KG1 (cell line): ENCODE results near the gene CRTC3.
"Not testable (repeated sequence)": the region's sequence is repeated elsewhere in the genome, so short reads cannot be mapped to it uniquely, and the experiment has no call there.

Source experiments
- DNase-seq: peaks from one replicate; lab custom pipeline; 2025; lab: John Stamatoyannopoulos, UW

The CRTC3 gene

DNA sequence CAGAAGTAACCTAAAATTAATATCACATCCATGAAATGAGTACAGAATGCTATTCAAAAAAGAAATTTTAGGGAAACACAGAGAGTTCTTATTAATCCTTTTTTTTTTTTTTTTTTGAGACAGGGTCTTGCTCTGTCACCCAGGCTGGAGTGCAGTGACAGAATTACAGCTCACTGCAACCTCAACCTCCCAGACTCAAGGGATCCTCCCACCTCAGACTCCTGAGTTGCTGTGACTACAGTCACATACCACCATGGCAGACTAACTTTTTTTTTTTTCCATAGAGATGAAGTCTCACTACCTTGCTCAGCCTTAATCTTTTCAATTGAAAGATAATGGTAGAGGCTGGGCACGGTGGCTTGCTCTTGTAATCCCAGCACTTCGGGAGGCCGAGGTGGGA, 6.3 kb upstream of the CRTC3 start:
- DNase-seq: no peak

DNA sequence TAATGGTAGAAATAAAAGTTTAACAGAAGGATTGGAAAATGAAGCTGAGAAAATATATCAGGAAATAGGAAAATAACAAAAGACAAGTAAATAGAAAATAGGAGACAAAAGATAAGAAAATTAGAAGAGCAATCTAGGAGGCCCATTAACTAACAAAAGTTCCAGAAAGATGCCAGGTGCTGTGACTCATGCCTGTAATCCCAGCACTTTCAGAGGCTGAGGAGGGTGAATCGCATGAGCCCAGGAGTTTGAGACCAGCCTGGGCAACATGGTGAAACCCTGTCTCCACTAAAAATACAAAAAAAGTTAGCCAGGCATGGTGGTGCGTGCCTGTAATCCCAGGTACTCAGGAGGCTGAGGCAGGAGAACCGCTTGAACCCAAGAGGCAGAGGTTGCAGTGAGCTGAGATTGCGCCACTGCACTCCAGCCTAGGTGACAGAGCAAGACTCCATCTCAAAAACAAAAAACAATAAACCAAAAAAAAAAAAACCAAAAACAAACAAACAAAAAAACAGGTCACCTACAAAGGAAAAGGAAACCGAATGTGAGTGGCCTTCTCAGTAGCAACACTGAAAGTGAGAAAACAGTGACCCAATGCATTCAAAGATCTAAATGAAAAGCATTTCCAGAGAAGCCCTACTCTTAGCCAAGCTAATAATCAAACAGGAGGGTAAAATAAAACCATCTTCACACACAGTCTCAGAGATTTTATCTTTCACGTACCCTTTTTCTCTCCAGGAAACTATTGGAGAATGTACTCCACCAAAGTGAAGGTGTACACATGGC, 5.5 kb upstream of the CRTC3 start:
- not testable (repeated sequence) for DNase-seq

- no peak for DNase-seq
Observed at GRCh38 chr15:90529011-90529370, 732 bp upstream of the CRTC3 start.

GRCh38 chr15:90530250-90531051, 728 bp downstream of the CRTC3 start:
- DNase-seq: peak; percentile 50

GRCh38 chr15:90531147-90531546, 1.4 kb downstream of the CRTC3 start:
- DNase-seq: no peak

DNA sequence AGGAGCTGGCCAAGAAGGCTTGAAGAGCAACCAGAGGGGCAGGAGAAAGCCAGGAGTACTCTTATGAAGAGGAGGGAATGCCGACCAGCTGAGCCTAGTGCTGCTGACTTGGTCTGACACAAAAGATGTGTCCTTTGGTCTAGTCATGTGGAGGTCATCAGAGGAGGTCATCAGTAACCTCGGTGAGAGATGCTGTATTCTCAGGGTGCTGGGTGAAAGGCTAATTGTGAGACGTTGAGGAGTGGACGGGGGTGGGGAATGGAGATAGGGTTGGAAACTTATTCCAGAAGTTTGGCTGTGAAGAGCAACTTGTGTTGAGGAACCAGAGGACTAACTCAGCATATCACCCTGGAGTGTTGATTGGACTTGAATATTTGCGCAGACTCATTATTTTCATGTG, 5.5 kb downstream of the CRTC3 start:
- DNase-seq: no peak

GRCh38 chr15:90539789-90540188, 10.1 kb downstream of the CRTC3 start:
- DNase-seq: no peak

GRCh38 chr15:90540768-90541167, 11.0 kb downstream of the CRTC3 start:
- no peak for DNase-seq

- no peak for DNase-seq
Observed at GRCh38 chr15:90545095-90545494, 15.4 kb downstream of the CRTC3 start.

- no peak for DNase-seq
Observed at GRCh38 chr15:90547540-90547939, 17.8 kb downstream of the CRTC3 start.

DNA sequence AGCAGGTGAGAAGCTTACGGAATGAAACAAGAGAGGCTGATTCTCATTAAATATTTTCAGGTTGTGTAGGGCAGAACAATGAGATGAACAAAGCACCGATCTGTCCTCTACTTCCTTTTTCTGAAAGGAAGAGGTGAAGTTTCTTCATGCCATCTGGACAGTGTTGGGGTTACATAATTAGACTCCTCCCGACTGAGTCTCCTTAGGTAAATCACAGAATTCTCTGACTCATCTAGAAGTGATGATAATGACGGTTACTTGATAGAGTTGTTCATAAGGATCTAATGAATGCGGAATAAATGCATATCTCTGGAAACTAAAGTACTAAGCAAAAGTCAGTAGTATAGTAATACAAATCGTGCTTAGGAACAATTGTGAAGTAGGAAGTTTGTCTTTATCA, 21.2 kb downstream of the CRTC3 start:
- no peak for DNase-seq

DNA sequence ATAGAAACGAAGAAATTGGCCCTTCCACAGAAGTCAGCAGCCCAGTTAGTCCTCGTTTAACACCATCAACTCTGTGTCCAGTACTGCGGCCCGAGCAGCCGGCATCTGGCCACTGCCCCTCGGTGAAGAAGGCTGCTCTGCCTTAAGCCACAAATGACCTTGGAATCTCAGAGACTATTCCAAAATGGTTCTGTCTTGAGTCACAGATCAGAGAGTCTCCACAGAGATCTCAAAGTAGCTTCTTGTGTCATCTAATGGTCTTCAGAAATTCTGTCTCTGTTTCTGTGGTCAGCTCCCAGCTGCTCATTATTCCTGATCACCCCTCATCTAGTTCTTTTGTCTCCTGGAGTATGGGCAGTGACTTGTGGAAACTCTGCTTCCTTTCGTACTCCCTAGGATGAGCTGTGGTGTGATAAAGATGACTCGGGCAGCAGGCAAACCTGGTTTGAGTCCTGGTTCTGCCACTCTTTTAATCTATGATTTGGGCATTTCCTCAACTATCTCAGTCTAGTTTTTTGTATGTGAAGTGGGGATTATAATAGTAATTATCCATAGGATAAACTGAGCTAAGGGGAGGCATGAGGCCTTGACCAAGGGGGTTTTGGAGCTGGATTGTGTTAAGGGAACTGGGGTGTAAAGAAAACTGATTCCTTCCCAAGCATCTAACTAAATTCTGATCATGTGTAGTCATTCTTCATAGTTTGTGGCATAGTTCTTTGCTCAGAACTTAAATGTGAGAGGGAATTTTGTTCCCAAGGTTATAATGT, 22.6 kb downstream of the CRTC3 start:
- DNase-seq: no peak

DNA sequence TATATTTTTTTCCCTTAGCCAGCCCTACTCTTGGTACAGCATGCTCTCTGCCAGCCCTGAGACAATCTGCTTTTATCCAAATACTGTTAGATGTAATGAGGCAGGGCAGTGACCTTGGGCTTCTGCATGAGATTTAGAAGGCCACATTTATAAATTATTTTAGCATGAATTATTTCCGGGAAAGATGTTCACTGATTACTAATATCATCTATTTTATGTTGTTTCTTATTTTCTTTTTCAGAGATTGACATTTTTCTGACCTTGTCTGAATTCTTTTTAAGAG, 23.1 kb downstream of the CRTC3 start:
- DNase-seq: no peak

- no peak for DNase-seq
Observed at GRCh38 chr15:90553248-90553745, 23.6 kb downstream of the CRTC3 start.

GRCh38 chr15:90557186-90558084, 27.7 kb downstream of the CRTC3 start:
- no peak for DNase-seq

GRCh38 chr15:90558171-90558573, 28.4 kb downstream of the CRTC3 start:
- no peak for DNase-seq

DNA sequence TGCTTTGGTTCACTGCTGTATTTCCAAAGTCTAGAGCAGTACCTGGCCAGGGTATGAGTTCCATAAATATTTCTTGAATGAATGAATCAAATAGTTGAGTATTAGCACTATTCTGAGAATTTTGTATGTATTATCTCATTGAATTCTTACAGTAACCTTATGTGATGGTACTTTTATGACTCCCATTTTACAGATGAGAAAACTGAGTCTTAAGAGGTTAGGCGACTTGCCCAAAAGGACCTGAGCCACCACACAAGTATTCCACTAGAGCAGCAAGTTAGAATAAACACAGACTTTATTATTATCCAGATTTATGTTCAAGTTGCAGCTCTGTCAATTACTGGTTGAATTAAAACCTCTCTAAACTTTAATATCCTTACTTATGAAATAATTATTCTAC, 29.4 kb downstream of the CRTC3 start:
- DNase-seq: no peak

DNA sequence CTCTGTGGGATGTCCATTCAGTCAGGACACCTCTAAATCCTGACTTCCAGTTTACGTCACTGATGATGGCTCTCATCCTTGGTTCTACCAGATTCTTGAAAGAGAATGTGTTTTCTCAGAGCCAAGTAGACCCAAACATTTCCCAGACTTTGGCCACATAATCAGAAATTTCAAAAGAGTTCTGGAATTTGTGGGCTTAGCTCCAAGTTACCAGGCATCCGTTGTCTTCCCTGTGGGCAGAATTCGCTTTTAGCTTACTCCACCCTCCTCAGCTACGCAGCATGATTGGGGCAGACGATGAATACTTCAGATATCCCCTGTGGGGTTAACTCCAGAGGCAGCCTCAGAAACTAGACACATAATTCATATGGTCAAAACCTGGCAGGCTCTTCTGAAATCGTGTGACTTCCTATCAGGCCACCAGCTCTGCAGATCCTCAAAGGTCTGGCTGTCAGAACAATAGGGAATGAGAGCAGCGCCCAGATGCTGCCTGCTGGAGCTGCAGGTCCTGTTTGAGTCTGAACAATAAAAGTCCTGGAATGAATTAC, 30.6 kb downstream of the CRTC3 start:
- no peak for DNase-seq

GRCh38 chr15:90561344-90562244, 31.9 kb downstream of the CRTC3 start:
- DNase-seq: peak; percentile 53

- no peak for DNase-seq
Observed at GRCh38 chr15:90562669-90563068, 32.9 kb downstream of the CRTC3 start.
